T-helper 2 cell treated with Interferon-gamma antibody and Interleukin-4, amounts not matched to agents 5 μg/mL and 100 μg/mL, for 36 hours (primary cell): ENCODE data around the gene TRMT61A.

Experiments
- DNase-seq: peaks from one replicate; pipeline ENCODE4 v3.0.0; 2021; ENCODE audit warnings: low spot score
- H3K27ac Mint-ChIP-seq: one replicate; pipeline ENCODE4 v1.8.0; 2021; ENCODE audit warnings: mild to moderate bottlenecking, mixed read lengths
- H3K27me3 Mint-ChIP-seq: one replicate; pipeline ENCODE4 v1.8.0; 2021; ENCODE audit warnings: low read depth, mixed read lengths
- H3K36me3 Mint-ChIP-seq: one replicate; pipeline ENCODE4 v1.8.0; 2021; ENCODE audit warnings: low read depth, mixed read lengths
- H3K4me1 Mint-ChIP-seq: one replicate; pipeline ENCODE4 v1.8.0; 2021; ENCODE audit warnings: low read depth, mixed read lengths
- H3K4me3 Mint-ChIP-seq: one replicate; pipeline ENCODE4 v1.8.0; 2022; ENCODE audit warnings: mild to moderate bottlenecking, moderate library complexity, mixed read lengths
- H3K9me3 Mint-ChIP-seq: one replicate; pipeline ENCODE4 v1.8.0; 2021; ENCODE audit warnings: mixed read lengths

Gene TRMT61A

DNA sequence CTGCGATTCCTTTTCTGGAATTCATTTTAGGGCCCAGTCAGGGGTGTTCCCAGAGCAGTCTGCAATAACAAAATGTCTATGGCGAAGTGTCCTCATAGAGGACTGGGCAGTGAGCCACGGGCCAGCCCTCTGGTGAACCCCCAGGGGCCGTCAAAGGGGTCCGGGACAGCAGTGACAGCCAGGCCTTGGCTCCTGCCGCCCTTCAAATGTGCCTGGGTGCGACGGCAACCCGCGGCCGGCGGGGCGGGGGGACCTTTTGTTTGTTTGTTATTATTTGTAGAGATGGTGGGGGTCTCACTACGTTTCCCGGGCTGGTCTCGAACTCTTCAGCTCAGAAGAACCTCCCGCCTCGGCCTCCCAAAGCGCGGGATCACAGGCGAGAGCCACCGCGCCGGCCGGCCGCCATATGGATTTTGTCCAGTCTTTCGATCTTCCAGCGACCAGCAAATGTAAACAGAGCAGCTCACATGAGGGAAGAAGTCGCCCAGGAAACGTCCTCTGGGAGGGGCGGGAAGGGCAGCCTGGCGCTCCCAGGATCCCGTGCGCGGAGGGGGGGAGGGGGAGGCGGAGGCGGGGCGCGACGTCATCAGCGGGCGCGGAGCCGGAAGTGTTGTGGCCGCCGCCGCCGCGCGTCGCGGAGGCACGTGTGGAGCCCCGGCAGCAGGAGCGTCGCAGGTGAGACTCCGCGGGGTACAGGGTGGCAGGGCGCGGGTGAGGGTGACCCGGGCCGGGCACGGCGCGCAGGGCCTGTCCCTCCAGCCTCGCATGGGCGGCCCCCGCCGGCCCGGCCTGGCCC lies at the start of gene TRMT61A:
Gene TRMT61A (plus strand): TSS at position 610 of the 796 bp plus-strand sequence. CDS start 783 bp downstream, outside the sequence.
- peak within 1 kb of the TSS; percentile 96 for H3K4me3 Mint-ChIP-seq
- peak; percentile 65 for DNase-seq
- H3K36me3 Mint-ChIP-seq = peaks cover 3% of the 10 kb centered on the region
- H3K4me1 Mint-ChIP-seq = peaks cover 13% of the 10 kb centered on the region
- H3K9me3 Mint-ChIP-seq = no peaks in the 10 kb centered on the region
- H3K27ac Mint-ChIP-seq = peak within 1 kb of the TSS; percentile 98
- H3K27me3 Mint-ChIP-seq = peaks cover 12% of the 10 kb centered on the region

DNA sequence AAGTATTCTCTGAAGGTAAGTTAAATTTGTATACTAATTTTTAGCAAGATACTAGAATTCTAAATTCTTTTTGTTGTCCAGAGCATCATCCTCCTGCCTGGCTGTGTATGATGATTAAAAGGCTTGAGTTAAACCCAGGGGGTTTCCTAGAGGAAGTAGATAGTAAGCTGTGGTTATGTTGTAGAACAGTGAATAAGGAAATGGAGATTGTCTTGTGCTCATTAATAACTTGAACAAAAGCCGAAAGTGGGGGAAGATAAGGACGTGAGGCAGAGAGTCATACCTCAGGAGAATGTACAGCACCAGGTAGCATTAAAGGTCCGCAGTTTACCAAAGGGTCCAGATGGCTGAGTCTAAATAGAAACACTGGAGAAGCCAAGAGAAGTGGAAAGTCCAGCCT lies 48.4 kb upstream of the TRMT61A start:
- no peaks in the 10 kb centered on the region for H3K9me3 Mint-ChIP-seq
- H3K27ac Mint-ChIP-seq = peak overlapping the region; percentile 77
- peak overlapping the region; percentile 31 for H3K4me3 Mint-ChIP-seq
- no peaks in the 10 kb centered on the region for H3K27me3 Mint-ChIP-seq
- no peak for DNase-seq
- peaks cover 32% of the 10 kb centered on the region for H3K36me3 Mint-ChIP-seq
- H3K4me1 Mint-ChIP-seq = peaks cover 14% of the 10 kb centered on the region

GRCh38 chr14:103483600-103483999 lies 45.4 kb upstream of the TRMT61A start:
- H3K9me3 Mint-ChIP-seq = no peaks in the 10 kb centered on the region
- H3K4me1 Mint-ChIP-seq = peaks cover 14% of the 10 kb centered on the region
- peaks cover 23% of the 10 kb centered on the region for H3K36me3 Mint-ChIP-seq
- no peak for DNase-seq
- no peak overlapping the region for H3K4me3 Mint-ChIP-seq
- H3K27me3 Mint-ChIP-seq = no peaks in the 10 kb centered on the region
- no peak overlapping the region for H3K27ac Mint-ChIP-seq

DNA sequence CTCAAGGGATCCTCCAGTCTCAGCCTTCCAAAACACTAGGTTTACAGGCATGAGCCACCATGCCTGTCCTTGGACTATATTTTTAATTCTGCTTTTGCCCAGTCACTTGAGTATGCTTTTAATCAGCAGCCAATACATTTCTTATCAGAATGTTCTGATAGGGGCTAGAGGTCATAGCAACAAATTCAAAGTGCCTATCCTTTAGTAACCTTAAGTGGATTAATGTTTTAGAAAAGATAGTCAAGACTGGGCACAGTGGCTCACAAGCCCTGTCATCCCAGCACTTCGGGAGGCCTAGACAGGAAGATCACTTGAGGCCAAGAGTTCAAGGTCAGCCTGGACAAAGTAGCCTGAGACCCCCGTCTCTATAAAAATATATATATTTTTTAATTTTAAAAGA lies 43.5 kb upstream of the TRMT61A start:
- H3K4me3 Mint-ChIP-seq = no peak overlapping the region
- H3K9me3 Mint-ChIP-seq = no peaks in the 10 kb centered on the region
- H3K36me3 Mint-ChIP-seq = peaks cover 20% of the 10 kb centered on the region
- H3K4me1 Mint-ChIP-seq = peaks cover 10% of the 10 kb centered on the region
- DNase-seq = no peak
- no peaks in the 10 kb centered on the region for H3K27me3 Mint-ChIP-seq
- no peak overlapping the region for H3K27ac Mint-ChIP-seq

DNA sequence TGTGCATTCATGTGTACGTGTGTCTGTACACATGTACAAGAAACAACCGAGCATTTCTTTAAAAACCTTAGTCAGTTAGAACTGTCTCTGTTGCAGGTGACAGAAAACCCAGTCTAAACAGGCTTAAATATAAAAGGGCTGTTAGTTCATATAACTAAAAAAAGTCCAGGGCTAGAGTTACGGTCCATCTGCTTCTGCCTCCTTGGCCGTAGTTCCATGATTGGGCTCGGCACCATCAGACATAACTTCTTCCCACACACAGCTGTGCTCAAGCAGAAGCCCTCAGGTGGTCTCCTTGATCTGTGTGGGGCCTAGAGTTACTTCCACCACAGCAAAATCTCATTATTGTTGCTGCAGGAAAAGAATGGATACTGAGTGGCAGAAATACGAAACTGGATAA lies 40.9 kb upstream of the TRMT61A start:
- DNase-seq = no peak
- Mint-ChIP-seq H3K27ac (no peak overlapping the region), H3K4me3 (no peak overlapping the region), H3K27me3 (no peaks in the 10 kb centered on the region), H3K9me3 (no peaks in the 10 kb centered on the region), H3K4me1 (no peaks in the 10 kb centered on the region), H3K36me3 (peaks cover 10% of the 10 kb centered on the region)

DNA sequence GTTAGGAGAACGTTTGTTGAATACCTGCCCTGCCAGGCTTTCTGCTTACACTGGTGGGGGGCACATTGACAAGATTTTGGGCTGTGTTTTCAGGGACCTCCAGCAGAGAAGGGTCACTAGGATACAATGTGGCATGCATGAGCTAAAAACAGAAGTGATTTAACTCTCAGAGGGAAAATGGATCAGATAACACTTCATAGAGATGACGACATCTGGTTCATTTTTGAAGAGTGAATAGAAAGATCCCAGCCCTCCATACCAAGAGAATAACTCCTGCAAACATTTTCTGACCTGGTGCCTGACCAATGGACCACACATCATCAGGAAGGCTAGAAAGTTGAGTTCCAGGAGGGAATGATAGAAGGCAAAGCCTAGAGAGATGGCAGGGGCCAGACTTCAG lies 40.0 kb upstream of the TRMT61A start:
- Mint-ChIP-seq H3K4me3 (no peak overlapping the region), H3K27me3 (no peaks in the 10 kb centered on the region), H3K4me1 (no peaks in the 10 kb centered on the region), H3K36me3 (peaks cover 9% of the 10 kb centered on the region), H3K27ac (no peak overlapping the region), H3K9me3 (no peaks in the 10 kb centered on the region)
- no peak for DNase-seq

DNA sequence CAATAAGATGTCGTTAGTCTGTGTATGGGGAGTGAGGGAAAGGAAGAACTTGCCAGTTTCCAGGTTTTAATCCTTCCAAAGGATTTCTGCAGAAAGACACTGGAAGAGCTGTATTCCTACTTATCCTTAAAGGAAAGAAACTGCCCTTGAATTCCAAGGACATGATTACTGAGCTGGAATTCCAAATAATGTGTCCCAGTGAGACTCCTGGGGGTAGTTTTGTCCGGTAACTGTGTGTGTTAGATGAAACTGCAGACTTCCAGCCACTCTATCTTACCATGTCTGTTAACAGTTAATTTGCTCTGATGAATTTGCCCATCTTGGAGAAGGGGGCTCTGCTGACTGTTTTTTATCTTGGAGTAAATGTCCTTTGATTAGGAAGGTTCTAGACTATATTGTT lies 39.4 kb upstream of the TRMT61A start:
- no peak for DNase-seq
- H3K4me1 Mint-ChIP-seq = no peaks in the 10 kb centered on the region
- no peaks in the 10 kb centered on the region for H3K9me3 Mint-ChIP-seq
- H3K27ac Mint-ChIP-seq = no peak overlapping the region
- H3K36me3 Mint-ChIP-seq = peaks cover 9% of the 10 kb centered on the region
- H3K4me3 Mint-ChIP-seq = no peak overlapping the region
- H3K27me3 Mint-ChIP-seq = no peaks in the 10 kb centered on the region

DNA sequence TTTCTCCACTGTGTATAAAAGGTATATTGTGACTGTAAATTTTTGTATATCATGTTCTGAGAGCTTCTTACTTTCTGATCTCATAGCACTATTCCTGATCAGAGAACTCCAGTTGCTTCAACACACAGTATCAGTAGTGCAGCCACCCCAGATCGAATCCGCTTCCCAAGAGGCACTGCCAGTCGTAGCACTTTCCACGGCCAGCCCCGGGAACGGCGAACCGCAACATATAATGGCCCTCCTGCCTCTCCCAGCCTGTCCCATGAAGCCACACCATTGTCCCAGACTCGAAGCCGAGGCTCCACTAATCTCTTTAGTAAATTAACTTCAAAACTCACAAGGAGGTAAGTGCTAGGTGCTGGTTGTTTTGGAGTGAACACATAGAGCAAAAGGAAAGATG lies 37.3 kb upstream of the TRMT61A start:
- Mint-ChIP-seq H3K4me3 (no peak overlapping the region), H3K4me1 (no peaks in the 10 kb centered on the region), H3K9me3 (no peaks in the 10 kb centered on the region), H3K27me3 (no peaks in the 10 kb centered on the region), H3K36me3 (peaks cover 14% of the 10 kb centered on the region), H3K27ac (no peak overlapping the region)
- DNase-seq = no peak

GRCh38 chr14:103492156-103492925 lies 36.7 kb upstream of the TRMT61A start:
- H3K27ac Mint-ChIP-seq = no peak overlapping the region
- H3K4me3 Mint-ChIP-seq = no peak overlapping the region
- H3K36me3 Mint-ChIP-seq = peaks cover 13% of the 10 kb centered on the region

DNA sequence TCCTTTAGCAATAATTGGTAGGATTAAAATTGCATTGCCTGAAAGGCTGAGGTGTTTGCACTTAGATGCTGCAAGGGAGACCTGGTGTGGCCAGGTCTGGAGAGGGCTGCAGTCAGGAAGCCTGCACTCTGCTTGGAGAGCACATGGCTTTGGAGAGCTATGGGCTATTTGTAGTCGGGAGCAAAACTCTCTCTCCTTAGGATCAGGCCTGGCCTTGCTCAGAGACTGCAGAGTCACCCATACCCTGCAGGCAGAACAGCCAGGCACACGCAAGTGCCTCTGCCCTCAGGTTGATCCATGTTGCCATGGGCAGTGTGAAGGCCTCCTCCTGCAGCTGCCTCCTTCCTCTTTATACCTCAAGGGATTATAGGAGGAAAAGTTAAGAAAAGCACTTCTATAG lies 33.1 kb upstream of the TRMT61A start:
- H3K36me3 Mint-ChIP-seq = peaks cover 17% of the 10 kb centered on the region

More at GRCh38 chr14:103492156-103492925, 36.7 kb upstream of the TRMT61A start:
- no peaks in the 10 kb centered on the region for H3K27me3 Mint-ChIP-seq
- no peaks in the 10 kb centered on the region for H3K4me1 Mint-ChIP-seq
- no peak for DNase-seq
- H3K9me3 Mint-ChIP-seq = no peaks in the 10 kb centered on the region

GRCh38 chr14:103496776-103497175 lies 32.2 kb upstream of the TRMT61A start:
- peaks cover 6% of the 10 kb centered on the region for H3K4me1 Mint-ChIP-seq
- H3K9me3 Mint-ChIP-seq = no peaks in the 10 kb centered on the region
- DNase-seq = no peak
- H3K36me3 Mint-ChIP-seq = peaks cover 14% of the 10 kb centered on the region
- no peak overlapping the region for H3K4me3 Mint-ChIP-seq
- H3K27ac Mint-ChIP-seq = no peak overlapping the region
- no peaks in the 10 kb centered on the region for H3K27me3 Mint-ChIP-seq

More for the DNA sequence above, 33.1 kb upstream of the TRMT61A start:
- H3K9me3 Mint-ChIP-seq = no peaks in the 10 kb centered on the region
- H3K4me1 Mint-ChIP-seq = peaks cover 6% of the 10 kb centered on the region
- H3K27me3 Mint-ChIP-seq = no peaks in the 10 kb centered on the region
- H3K4me3 Mint-ChIP-seq = no peak overlapping the region
- no peak overlapping the region for H3K27ac Mint-ChIP-seq
- no peak for DNase-seq

GRCh38 chr14:103499709-103500108 lies 29.3 kb upstream of the TRMT61A start:
- Mint-ChIP-seq H3K4me3 (no peak overlapping the region), H3K27me3 (no peaks in the 10 kb centered on the region), H3K36me3 (peaks cover 32% of the 10 kb centered on the region), H3K9me3 (no peaks in the 10 kb centered on the region), H3K27ac (no peak overlapping the region), H3K4me1 (peaks cover 6% of the 10 kb centered on the region)
- no peak for DNase-seq

GRCh38 chr14:103500148-103500990 lies 28.6 kb upstream of the TRMT61A start:
- Mint-ChIP-seq H3K9me3 (no peaks in the 10 kb centered on the region), H3K27ac (no peak overlapping the region), H3K27me3 (no peaks in the 10 kb centered on the region), H3K4me3 (no peak overlapping the region), H3K4me1 (peaks cover 6% of the 10 kb centered on the region), H3K36me3 (peaks cover 35% of the 10 kb centered on the region)
- peak; percentile 62 for DNase-seq
